Gastrocnemius medialis (tissue), 4 donors: Measurements from ENCODE around the gene ANKRD65. TPM values are rescaled to one million over a fixed set of nuclear protein-coding genes. Genes with fewer than 3 reads are reported as not detected.

Experiments
- ATAC-seq, 2 donors: fragments of 150-250 bp; one replicate each; pipeline ENCODE4 v1.9.1; 2016
- DNase-seq, 2 donors: peaks; one replicate each; pipeline ENCODE4 v3.0.0-alpha.2; 2019
- H3K27ac ChIP-seq, 4 donors: fragments of 200-600 bp; sonication (generic); 1 replicate in 1 of 4; 2 replicates in 3 of 4; pipeline ENCODE4 v1.5.1; 2016 to 2018; ENCODE audit warnings: mild to moderate bottlenecking in 2 of 4, moderate library complexity in 1 of 4
- H3K27me3 ChIP-seq, 3 donors: fragments of 200-600 bp; sonication (generic) in 2 of 3; 1 replicate in 1 of 3; 2 replicates in 2 of 3; pipeline versions ENCODE4 v1.5.1 to v1.6.0; 2016 to 2019; ENCODE audit warnings: mild to moderate bottlenecking in 1 of 3, moderate library complexity in 1 of 3
- H3K36me3 ChIP-seq, 2 donors: fragments of 200-600 bp; sonication (generic) in 1 of 2; one replicate each; pipeline ENCODE4 v1.5.1; 2017 to 2018
- H3K4me1 ChIP-seq, 2 donors: fragments of 200-600 bp; sonication (generic) in 1 of 2; one replicate each; pipeline ENCODE4 v1.5.1; 2016 to 2017; ENCODE audit warnings: mild to moderate bottlenecking in 2 of 2
- H3K4me3 ChIP-seq, 4 donors: fragments of 200-600 bp; sonication (generic) in 3 of 4; 1 replicate in 1 of 4; 2 replicates in 3 of 4; pipeline ENCODE4 v1.5.1; 2016 to 2019; ENCODE audit warnings: mild to moderate bottlenecking in 2 of 4
- H3K9me3 ChIP-seq, 3 donors: fragments of 200-600 bp; sonication (generic) in 2 of 3; 1 replicate in 1 of 3; 2 replicates in 2 of 3; pipeline ENCODE4 v1.5.1; 2016 to 2019
- POLR2A ChIP-seq, 2 donors: fragments of 450-650 bp; IDR thresholded peaks; one replicate each; pipeline ENCODE4 v1.6.1; 2017; ENCODE audit warnings: antibody characterized with exemption in 2 of 2, mild to moderate bottlenecking in 2 of 2, moderate library complexity in 2 of 2
- in situ Hi-C, 4 donors: fragments of 200-750 bp; cut with MboI; loops; one replicate each; pipeline versions ENCODE4 v1.15.0 to v1.8.0; 2017; ENCODE audit warnings: low sequenced_read_pairs in 4 of 4
- intact Hi-C: fragments of 100-400 bp; cut with DNase I; formaldehyde crosslinking; loops from one replicate; pipeline ENCODE4 v1.15.1; 2023; ENCODE audit warnings: low total_unique reads
- total RNA-seq, 4 donors: library from RNA; depleted of rRNA; stranded (reverse); fragments of >200 nt; gene quantifications; one replicate each; pipeline versions ENCODE4 v1.1.0 to v1.2.3, GENCODE V29; 2016
- TF ChIP-seq, protein P1 (sequence below), 5 experiments: fragments of 450-650 bp in 3 of 5; fragments of 200-600 bp in 2 of 5; sonication (generic) in 2 of 5; IDR thresholded peaks in 4 of 5; conservative IDR thresholded peaks in 1 of 5; 1 replicate in 4 of 5; 2 replicates in 1 of 5; pipeline ENCODE4 v1.5.1; 2016 to 2019; ENCODE audit warnings: antibody characterized with exemption in 5 of 5, mild to moderate bottlenecking in 3 of 5, moderate library complexity in 3 of 5

The ANKRD65 gene
- total RNA-seq, 4 donors from 2014 or later: 0.16 to 1.8 (median 1.3) TPM

DNA sequence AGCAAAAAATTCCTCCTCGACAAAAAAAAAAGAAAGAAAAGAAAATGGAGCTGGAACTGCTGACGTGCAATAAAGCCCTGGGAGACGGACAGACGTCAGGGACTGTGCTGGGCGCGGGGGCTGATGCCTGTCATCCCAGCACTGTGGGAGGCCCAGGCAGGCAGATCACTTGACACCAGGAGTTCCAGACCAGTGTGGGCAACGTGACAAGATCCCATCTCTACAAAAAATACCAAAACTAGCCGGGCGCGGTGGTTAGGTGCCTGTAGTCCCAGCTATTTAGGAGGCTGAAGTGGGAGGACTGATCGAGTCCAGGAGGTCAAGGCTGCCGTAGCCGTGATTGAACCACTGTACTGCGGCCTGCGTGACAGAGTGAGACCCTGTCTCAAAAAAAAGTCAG lies 3.6 kb upstream of the ANKRD65 start:
- in situ Hi-C loops (no loop called here), intact Hi-C loops (no loop called here)
- no peak overlapping the region for H3K4me3 ChIP-seq
- TF ChIP-seq POLR2A (IDR thresholded peaks at IDR 0.05): no peak
- TF ChIP-seq, protein P1, sequence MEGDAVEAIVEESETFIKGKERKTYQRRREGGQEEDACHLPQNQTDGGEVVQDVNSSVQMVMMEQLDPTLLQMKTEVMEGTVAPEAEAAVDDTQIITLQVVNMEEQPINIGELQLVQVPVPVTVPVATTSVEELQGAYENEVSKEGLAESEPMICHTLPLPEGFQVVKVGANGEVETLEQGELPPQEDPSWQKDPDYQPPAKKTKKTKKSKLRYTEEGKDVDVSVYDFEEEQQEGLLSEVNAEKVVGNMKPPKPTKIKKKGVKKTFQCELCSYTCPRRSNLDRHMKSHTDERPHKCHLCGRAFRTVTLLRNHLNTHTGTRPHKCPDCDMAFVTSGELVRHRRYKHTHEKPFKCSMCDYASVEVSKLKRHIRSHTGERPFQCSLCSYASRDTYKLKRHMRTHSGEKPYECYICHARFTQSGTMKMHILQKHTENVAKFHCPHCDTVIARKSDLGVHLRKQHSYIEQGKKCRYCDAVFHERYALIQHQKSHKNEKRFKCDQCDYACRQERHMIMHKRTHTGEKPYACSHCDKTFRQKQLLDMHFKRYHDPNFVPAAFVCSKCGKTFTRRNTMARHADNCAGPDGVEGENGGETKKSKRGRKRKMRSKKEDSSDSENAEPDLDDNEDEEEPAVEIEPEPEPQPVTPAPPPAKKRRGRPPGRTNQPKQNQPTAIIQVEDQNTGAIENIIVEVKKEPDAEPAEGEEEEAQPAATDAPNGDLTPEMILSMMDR (IDR thresholded peaks at IDR 0.05 in 4 of 5, conservative IDR thresholded peaks at IDR 0.05 in 1 of 5): no peak
- H3K4me1 ChIP-seq: peaks cover 3 to 5% of the 10 kb centered on the region in 2 donors
- ATAC-seq (no peak), DNase-seq (no peak)
- H3K9me3 ChIP-seq: no peaks in the 10 kb centered on the region
- H3K36me3 ChIP-seq: no peaks in the 10 kb centered on the region
- peaks cover 2 to 9% (median 4%) of the 10 kb centered on the region in 3 donors for H3K27me3 ChIP-seq
- H3K27ac ChIP-seq: no peak overlapping the region

DNA sequence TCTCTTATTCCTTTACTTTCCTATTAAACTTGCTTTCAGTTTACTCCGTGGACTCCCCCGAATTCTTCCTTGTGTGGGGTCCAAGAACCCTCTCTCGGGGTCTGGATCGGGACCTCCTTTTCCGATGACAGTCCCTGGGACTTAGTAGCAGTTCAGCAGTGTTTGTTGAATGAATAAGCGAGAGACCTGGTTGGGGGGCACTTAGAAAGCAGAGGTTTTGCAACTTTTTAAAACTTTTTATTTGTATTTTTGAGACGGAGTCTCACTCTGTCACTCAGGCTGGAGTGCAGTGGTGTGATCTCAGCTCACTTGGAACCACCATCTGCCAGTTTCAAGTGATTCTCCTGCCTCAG lies 2.1 kb upstream of the ANKRD65 start:
- DNase-seq (no peak), ATAC-seq (no peak)
- peaks cover 0 to 3% of the 10 kb centered on the region in 2 donors for H3K4me1 ChIP-seq
- in situ Hi-C loops (no loop called here), intact Hi-C loops (no loop called here)
- H3K27me3 ChIP-seq: peaks cover 0 to 5% (median 2%) of the 10 kb centered on the region in 3 donors
- no peak overlapping the region for H3K4me3 ChIP-seq
- no peaks in the 10 kb centered on the region for H3K36me3 ChIP-seq
- no peak overlapping the region for H3K27ac ChIP-seq
- no peak for TF ChIP-seq POLR2A (IDR thresholded peaks at IDR 0.05)
- no peaks in the 10 kb centered on the region for H3K9me3 ChIP-seq

DNA sequence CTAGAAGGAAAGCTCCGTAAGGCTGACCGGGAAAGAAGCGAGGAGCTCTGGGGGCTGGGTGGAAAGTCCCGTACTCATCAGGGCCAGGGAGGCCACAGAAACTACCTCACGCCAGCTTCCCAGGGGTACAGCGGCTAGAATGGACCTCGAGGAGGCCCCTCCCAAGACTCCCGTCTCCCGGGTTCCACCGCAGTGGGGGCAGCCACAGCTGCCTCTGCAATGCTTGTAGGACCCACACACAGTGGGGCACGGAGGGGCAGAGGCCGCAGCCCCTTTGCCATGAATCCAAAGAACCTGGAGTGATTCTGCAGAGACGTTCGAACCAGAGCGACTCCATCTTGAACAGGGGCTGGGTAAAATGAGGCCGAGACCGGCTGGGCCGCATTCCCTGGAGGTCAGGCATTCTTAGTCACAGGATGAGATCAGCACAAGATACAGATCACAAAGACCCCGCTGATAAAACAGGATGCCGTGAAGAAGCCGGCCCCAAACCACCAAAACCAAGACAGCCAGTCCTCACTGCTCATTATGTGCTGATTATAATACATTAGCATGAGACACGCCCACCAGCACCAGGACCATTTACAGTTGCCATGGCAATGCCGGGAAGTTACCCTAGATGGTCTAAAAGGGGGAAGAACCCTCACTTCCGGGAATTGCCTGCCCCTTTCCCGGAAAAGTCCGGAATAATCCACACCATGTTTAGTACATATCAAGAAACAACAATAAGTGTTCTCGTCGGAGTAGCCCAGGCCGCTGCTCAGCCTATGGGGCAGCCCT lies 1.6 kb upstream of the ANKRD65 start:
- Histone ChIP-seq H3K4me3 (no peak overlapping the region), H3K27me3 (peaks cover 0 to 3% (median 0%) of the 10 kb centered on the region in 3 donors), H3K27ac (no peak overlapping the region), H3K4me1 (peaks cover 0 to 3% of the 10 kb centered on the region in 2 donors), H3K9me3 (no peaks in the 10 kb centered on the region), H3K36me3 (no peaks in the 10 kb centered on the region)
- in situ Hi-C loops: no loop called here
- ATAC-seq: no peak
- intact Hi-C loops: no loop called here
- no peak for DNase-seq
- TF ChIP-seq, protein P1 (IDR thresholded peaks at IDR 0.05 in 4 of 5, conservative IDR thresholded peaks at IDR 0.05 in 1 of 5): no peak
- TF ChIP-seq POLR2A (IDR thresholded peaks at IDR 0.05): no peak

DNA sequence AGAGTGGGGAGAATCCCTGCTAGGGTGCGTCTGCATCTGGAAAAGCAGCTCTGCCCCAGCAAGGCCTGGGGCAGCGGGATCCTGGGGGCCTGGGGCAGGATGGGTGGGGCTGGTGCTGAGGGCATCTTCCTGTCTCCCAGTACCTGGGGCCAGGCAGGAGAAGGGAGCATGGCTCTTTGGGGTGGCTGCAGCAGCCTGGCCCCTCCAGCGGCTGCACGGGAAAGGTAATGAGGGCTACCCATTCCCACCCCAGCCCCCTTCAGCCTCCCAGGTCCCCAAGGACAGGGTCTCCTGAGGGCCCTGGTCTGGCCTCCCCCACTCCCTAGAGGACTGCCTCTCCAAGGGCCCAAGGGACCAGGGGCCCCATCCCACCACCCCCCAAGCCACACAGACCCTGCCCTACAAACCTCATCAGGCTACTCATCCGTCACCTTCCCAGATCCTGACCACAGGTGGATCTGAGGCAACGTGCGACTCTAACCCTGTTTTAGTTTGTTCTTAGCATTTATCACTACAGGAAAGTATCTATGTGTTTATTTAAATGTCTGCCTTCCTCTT lies 910 bp upstream of the ANKRD65 start:
- no peak for DNase-seq
- H3K4me1 ChIP-seq: peaks cover 0 to 3% of the 10 kb centered on the region in 2 donors

DNA sequence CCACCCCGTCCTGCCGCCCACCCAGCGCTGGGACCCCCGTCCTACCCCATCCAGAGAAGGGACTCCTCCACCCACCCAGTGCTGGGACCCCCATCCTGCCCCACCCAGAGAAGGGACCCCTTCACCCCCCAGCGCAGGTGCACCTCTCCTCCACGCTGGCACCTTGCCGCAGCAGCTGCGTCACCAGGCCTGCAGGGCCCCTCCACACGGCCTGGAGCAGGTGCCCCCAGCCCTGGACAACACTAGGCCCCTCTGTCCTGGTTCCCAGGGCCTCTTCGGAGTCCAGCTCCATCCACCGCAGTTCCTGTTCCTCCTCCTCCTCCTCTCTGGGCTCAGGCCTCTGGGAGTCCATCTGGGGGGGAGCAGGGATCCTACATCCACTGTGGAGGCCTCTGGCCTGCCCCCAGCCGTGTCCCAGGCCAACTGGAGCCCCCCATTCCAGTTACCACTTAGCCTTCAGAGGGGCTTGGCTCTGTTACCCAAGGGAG lies 378 bp downstream of the ANKRD65 start:
- DNase-seq: no peak
- Histone ChIP-seq H3K27ac (no peak overlapping the region), H3K36me3 (no peaks in the 10 kb centered on the region), H3K4me1 (peaks cover 0 to 3% of the 10 kb centered on the region in 2 donors), H3K4me3 (peak overlapping the region in 2 of 4 donors; percentile 28 to 47), H3K9me3 (no peaks in the 10 kb centered on the region), H3K27me3 (no peaks in the 10 kb centered on the region)
- in situ Hi-C loops (no loop called here), intact Hi-C loops (no loop called here)
- TF ChIP-seq POLR2A (IDR thresholded peaks at IDR 0.05): no peak
- TF ChIP-seq, protein P1 (IDR thresholded peaks at IDR 0.05 in 4 of 5, conservative IDR thresholded peaks at IDR 0.05 in 1 of 5): no peak
- ATAC-seq: no peak

More for the DNA sequence above, 910 bp upstream of the ANKRD65 start:
- Histone ChIP-seq H3K27me3 (peaks cover 0 to 3% (median 0%) of the 10 kb centered on the region in 3 donors), H3K27ac (no peak overlapping the region), H3K9me3 (no peaks in the 10 kb centered on the region), H3K4me3 (no peak overlapping the region), H3K36me3 (no peaks in the 10 kb centered on the region)
- intact Hi-C loops (no loop called here), in situ Hi-C loops (no loop called here)
- TF ChIP-seq, protein P1 (IDR thresholded peaks at IDR 0.05 in 4 of 5, conservative IDR thresholded peaks at IDR 0.05 in 1 of 5): no peak
- TF ChIP-seq POLR2A (IDR thresholded peaks at IDR 0.05): no peak
- no peak for ATAC-seq
